Hepatocyte (in vitro differentiated cells): ENCODE results near the gene CENPF. TPM values are rescaled to one million over a fixed set of nuclear protein-coding genes. Genes with fewer than 3 reads are reported as not detected.

Experiments
- DNase-seq: peaks from one replicate; pipeline ENCODE4 v3.0.0-alpha.2; 2016; ENCODE audit warnings: low spot score
- H2AFZ ChIP-seq: fragments of 200-600 bp; sonication (generic); 2 replicates; pipeline ENCODE4 v1.6.0; 2016; ENCODE audit warnings: antibody characterized with exemption, mild to moderate bottlenecking
- H3K27ac ChIP-seq: fragments of 200-600 bp; sonication (generic); 2 replicates; pipeline ENCODE4 v1.5.1; 2016; ENCODE audit warnings: mild to moderate bottlenecking
- H3K27me3 ChIP-seq: fragments of 200-600 bp; sonication (generic); 2 replicates; pipeline ENCODE4 v1.6.1; 2016
- H3K36me3 ChIP-seq: fragments of 200-600 bp; sonication (generic); replicated peaks from 2 replicates; pipeline ENCODE4 v1.5.1; 2016; ENCODE audit warnings: low read depth; ENCODE audit not compliant: insufficient read depth
- H3K4me1 ChIP-seq: fragments of 200-600 bp; sonication (generic); 2 replicates; pipeline ENCODE4 v1.5.1; 2016; ENCODE audit warnings: mild to moderate bottlenecking, moderate library complexity; ENCODE audit not compliant: insufficient read depth
- H3K4me2 ChIP-seq: fragments of 200-600 bp; sonication (generic); 2 replicates; pipeline ENCODE4 v1.6.0; 2016
- H3K4me3 ChIP-seq: fragments of 200-600 bp; sonication (generic); 2 replicates; pipeline ENCODE4 v1.5.1; 2016; ENCODE audit warnings: mild to moderate bottlenecking
- H3K79me2 ChIP-seq: fragments of 200-600 bp; sonication (generic); 2 replicates; pipeline ENCODE4 v1.6.0; 2017; ENCODE audit warnings: mild to moderate bottlenecking
- H3K9me2 ChIP-seq: fragments of 200-600 bp; sonication (generic); replicated peaks from 2 replicates; pipeline ENCODE4 v1.6.0; 2017; ENCODE audit warnings: mild to moderate bottlenecking; ENCODE audit not compliant: insufficient read depth
- H3K9me3 ChIP-seq: fragments of 200-600 bp; sonication (generic); 2 replicates; pipeline ENCODE4 v1.5.1; 2016; ENCODE audit warnings: low read depth, mild to moderate bottlenecking
- H4K20me1 ChIP-seq: fragments of 200-600 bp; sonication (generic); 2 replicates; pipeline ENCODE4 v1.6.0; 2016; ENCODE audit warnings: mild to moderate bottlenecking; ENCODE audit not compliant: insufficient read depth, poor library complexity, severe bottlenecking
- EZH2 ChIP-seq: fragments of 200-600 bp; sonication (generic); IDR thresholded peaks from 2 replicates; pipeline ENCODE4 v1.6.1; 2016; ENCODE audit warnings: antibody characterized with exemption, mild to moderate bottlenecking, borderline replicate concordance
- EZH2phosphoT487 ChIP-seq: fragments of 200-600 bp; sonication (generic); IDR thresholded peaks from one replicate; pipeline ENCODE4 v1.6.1; 2018; ENCODE audit warnings: antibody characterized with exemption, mild to moderate bottlenecking, low read depth, moderate library complexity; ENCODE audit not compliant: unreplicated experiment, severe bottlenecking
- WGBS: methylation state at CpG from one replicate; pipeline ENCODE4 v1.1.6; 2016; ENCODE audit warnings: low lambda C conversion rate; ENCODE audit errors: missing lambda C conversion rate; 5-methylcytosine and 5-hydroxymethylcytosine counted together
- polyA plus RNA-seq: library from polyadenylated mRNA; unstranded; fragments of >200 nt; fragmentation: Nextera tagmentation; extraction: Ambion mirVana; gene quantifications from 2 replicates; pipeline ENCODE4 v1.2.1, GENCODE V29; 2016
- total RNA-seq: library from RNA; depleted of rRNA; stranded (reverse); fragments of >200 nt; gene quantifications from 2 replicates; pipeline ENCODE4 v1.2.3, GENCODE V29; 2014
- TF ChIP-seq, protein P1 (sequence below): fragments of 200-600 bp; sonication (generic); IDR thresholded peaks from 2 replicates; pipeline ENCODE4 v1.5.1; 2016; ENCODE audit warnings: antibody characterized with exemption, mild to moderate bottlenecking; ENCODE audit not compliant: poor library complexity

Gene CENPF
- total and polyA plus RNA-seq, 2 experiments from 2014 or later, result 8.3 to 16.8 TPM

DNA sequence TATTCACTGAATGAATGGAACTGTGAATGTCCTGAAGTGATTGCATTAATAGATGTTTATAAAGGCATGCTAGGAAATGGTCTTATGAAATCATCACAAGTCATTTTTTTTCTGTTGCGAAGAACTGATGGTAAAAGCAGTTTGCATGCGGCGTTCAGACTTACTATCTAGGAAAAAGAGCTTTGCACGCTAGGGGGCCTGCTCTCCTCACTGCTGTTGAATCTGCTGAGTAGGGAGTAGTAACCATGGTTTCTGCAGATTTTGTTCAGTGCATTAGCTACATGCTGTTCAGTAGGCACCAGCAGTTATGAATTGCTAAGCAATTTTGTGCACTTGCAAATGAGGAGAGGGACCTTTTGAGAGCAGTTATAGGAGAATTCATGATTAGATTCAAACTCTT, 57.9 kb downstream of the CENPF start:
- no peaks in the 10 kb centered on the region for H3K36me3 ChIP-seq
- H3K4me2 ChIP-seq, result no peak overlapping the region
- H3K27me3 ChIP-seq, result no peaks in the 10 kb centered on the region
- H2AFZ ChIP-seq, result no peak overlapping the region
- H3K4me3 ChIP-seq, result no peak overlapping the region
- DNase-seq, result peak; percentile 87
- H3K9me2 ChIP-seq, result no peaks in the 10 kb centered on the region
- TF ChIP-seq, protein P1, sequence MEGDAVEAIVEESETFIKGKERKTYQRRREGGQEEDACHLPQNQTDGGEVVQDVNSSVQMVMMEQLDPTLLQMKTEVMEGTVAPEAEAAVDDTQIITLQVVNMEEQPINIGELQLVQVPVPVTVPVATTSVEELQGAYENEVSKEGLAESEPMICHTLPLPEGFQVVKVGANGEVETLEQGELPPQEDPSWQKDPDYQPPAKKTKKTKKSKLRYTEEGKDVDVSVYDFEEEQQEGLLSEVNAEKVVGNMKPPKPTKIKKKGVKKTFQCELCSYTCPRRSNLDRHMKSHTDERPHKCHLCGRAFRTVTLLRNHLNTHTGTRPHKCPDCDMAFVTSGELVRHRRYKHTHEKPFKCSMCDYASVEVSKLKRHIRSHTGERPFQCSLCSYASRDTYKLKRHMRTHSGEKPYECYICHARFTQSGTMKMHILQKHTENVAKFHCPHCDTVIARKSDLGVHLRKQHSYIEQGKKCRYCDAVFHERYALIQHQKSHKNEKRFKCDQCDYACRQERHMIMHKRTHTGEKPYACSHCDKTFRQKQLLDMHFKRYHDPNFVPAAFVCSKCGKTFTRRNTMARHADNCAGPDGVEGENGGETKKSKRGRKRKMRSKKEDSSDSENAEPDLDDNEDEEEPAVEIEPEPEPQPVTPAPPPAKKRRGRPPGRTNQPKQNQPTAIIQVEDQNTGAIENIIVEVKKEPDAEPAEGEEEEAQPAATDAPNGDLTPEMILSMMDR, result peak; percentile 85
- TF ChIP-seq EZH2, result no peak
- 49% methylated on average over 4 of the region's 4 CpGs for WGBS
- no peaks in the 10 kb centered on the region for H3K79me2 ChIP-seq
- no peaks in the 10 kb centered on the region for H4K20me1 ChIP-seq
- no peaks in the 10 kb centered on the region for H3K9me3 ChIP-seq
- H3K27ac ChIP-seq, result no peak overlapping the region
- H3K4me1 ChIP-seq, result peaks cover 4% of the 10 kb centered on the region

DNA sequence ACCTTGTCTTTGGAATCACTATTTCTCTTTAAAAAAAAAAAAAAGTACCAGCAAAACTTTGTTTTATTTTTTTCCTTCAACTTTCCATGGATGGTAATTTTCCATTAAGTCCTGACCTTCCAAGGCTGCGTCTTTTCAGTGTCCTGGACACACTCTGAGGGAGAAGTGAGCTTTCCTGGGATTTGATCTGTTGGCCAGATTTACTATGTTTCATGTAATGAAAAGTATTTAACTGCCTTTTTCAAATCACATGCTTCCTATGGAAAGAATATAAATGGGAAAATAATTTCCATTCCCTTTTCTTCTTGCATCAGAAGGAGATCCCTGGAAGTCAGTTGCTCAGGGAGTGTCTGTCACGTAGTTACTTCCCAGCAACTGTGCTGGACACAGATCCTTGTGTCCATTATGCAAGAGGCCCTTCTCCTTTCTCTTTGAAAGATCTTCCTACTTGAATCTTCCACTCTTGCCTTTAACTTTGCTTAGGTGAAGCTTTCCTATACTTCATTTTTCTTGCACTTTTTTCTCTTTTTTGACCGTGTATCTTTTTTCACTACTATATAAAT, 59.3 kb downstream of the CENPF start:
- no peak for DNase-seq
- Histone ChIP-seq H3K9me3 (no peaks in the 10 kb centered on the region), H2AFZ (no peak overlapping the region), H3K9me2 (no peaks in the 10 kb centered on the region), H3K27ac (no peak overlapping the region), H4K20me1 (no peaks in the 10 kb centered on the region), H3K4me1 (peaks cover 9% of the 10 kb centered on the region), H3K4me2 (no peak overlapping the region), H3K36me3 (no peaks in the 10 kb centered on the region), H3K79me2 (no peaks in the 10 kb centered on the region), H3K4me3 (no peak overlapping the region), H3K27me3 (no peaks in the 10 kb centered on the region)
- no peak for TF ChIP-seq EZH2phosphoT487
- no peak for TF ChIP-seq EZH2
- TF ChIP-seq, protein P1, result no peak
- WGBS, result 87% methylated on average over 3 of the region's 3 CpGs

DNA sequence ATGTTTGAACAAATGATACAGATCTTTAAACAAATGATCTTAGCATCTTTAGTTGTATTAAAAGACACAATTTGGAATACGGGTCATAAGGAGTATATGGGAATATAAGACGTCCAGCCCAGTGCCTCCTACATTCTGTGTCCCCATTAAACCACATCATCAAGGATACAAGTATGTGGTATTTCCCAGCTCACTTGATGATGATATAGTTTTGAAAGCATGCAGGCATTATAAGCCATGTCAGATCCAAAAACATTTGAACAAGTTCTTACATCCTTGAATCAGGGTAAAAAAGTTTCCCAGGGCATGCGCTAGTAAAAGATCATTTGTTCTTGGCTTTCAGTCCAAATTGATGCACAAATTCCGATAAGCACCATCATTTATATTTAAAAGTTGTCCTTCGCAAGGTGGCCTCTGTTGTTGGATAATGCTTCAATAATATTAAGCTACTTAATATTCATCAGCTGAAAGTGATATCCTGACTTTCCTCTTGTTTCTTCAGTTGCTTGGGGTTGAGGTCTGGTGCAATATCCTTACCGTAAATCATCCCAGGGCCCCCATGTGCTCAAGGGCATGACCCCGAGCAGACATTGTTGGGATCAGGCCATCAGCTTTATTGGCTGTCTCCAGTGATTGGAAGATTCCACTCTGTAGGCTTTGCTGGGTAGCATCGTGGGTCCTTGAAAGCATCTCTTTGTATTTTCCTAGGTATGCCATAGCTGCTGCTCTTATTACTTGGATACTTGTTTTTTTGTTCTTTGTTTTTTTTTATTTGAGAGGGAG, 61.8 kb downstream of the CENPF start:
- Histone ChIP-seq H3K79me2 (no peaks in the 10 kb centered on the region), H4K20me1 (no peaks in the 10 kb centered on the region), H3K9me3 (no peaks in the 10 kb centered on the region), H3K9me2 (no peaks in the 10 kb centered on the region), H3K27ac (no peak overlapping the region), H3K4me3 (no peak overlapping the region), H2AFZ (no peak overlapping the region), H3K27me3 (no peaks in the 10 kb centered on the region), H3K4me2 (no peak overlapping the region), H3K4me1 (peaks cover 9% of the 10 kb centered on the region), H3K36me3 (no peaks in the 10 kb centered on the region)
- 91% methylated on average over 8 of the region's 8 CpGs for WGBS
- no peak for TF ChIP-seq EZH2
- TF ChIP-seq, protein P1, result no peak
- TF ChIP-seq EZH2phosphoT487, result no peak
- no peak for DNase-seq
